Ammon's horn (tissue), 1 donor: ENCODE results near the gene DOK6.

Experiments used
- DNase-seq: peaks from one replicate; pipeline ENCODE4 v3.0.0-alpha.2; 2016; ENCODE audit warnings: low spot score

Gene DOK6

DNA sequence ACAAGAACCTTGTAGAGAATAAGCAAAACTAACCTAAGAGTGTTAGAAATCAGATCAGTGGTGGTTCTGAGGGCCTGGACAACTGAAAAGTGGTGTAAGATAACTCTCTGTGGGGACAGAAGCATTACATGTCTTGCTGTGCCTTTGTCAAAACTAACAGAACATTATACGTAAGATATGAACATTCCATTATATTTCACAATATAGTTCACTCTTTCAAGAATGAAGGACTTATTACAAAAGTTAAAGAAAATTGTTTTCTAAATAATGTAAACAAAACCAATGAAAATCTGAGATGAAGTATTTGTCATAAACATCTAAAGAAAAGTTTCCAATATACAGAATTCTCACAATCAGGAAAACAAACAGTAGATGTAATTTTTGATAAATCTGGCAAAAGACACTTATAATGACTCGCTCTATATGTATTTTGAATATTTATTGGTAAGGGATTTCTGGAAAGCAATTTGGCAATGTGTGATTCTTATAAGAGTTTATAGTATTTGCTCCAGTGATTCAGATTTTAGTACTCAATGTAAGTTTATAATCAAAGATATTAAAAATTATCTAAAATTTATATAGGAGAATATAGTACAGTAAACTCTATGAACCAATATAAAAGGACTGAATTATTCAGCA lies 288.6 kb downstream of the DOK6 start:
- DNase-seq: no peak

DNA sequence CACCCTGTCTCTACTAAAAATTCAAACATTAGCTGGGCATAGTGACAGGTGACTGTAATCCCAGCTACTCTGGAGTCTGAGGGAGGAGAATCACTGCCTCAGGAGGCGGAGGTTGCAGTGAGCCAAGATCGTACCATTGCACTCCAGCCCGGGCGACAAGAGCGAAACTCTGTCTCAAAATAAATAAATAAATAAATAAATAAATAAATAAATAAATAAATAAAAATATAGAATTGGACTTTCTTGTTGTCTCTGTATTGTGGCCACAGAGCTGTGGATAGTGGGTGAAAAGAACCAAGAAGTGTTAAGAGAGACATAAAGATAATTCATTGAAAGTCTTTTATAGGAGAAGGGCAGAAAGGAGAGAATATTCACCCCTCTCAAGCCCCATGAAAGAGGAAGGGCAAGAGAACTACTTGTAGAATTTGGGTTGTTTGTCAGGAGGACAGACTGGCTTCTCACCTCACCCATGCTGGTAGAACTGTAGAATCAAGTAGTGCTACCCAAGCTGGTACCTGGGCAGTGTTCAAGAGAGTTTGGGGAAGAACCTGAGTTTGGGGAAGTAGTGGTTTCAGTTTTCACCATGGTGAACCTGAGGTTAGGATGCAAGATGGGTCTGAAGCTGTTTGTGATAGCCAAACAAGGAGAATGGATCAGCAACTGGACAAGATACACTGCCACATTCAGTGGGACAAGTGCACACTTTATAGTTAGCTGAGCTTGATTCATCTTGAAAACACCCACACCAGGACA lies 290.5 kb downstream of the DOK6 start:
- no peak for DNase-seq

DNA sequence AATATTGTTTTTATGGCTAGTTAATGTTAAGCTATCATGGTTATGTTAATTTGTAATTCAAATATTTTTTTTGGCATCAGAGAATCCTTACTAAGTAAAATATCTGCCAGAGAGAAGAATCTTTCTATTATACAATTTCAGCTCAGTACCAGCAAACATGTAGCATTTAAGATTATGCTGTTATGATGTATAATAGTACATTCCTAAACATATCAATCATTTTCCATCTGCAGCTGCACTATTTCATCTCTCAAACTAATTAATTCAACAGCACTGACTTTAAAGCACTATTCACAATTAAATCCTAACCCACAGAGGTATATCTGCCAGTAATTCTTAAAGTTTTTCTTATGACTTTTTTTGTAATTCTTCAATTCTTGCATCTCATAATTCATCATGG lies 296.4 kb downstream of the DOK6 start:
- DNase-seq: no peak

DNA sequence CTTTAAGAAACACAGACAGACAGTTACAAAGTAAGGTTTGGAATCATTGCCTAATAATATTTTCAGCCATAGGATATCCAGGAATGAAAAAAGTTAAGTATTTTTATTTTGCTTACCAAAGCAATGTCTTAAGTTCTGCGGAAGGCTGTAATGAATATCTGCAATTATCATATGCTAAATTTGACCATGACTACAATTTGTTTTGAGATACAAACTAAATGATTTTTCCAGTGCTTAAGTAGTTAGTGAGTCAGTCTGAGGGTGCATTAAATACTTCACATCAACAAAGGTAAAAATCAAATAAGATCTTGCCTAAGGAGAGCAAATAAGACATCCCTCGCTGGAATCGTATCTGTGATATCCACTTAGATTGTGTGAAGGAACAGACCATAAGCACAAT lies 297.0 kb downstream of the DOK6 start:
- no peak for DNase-seq

DNA sequence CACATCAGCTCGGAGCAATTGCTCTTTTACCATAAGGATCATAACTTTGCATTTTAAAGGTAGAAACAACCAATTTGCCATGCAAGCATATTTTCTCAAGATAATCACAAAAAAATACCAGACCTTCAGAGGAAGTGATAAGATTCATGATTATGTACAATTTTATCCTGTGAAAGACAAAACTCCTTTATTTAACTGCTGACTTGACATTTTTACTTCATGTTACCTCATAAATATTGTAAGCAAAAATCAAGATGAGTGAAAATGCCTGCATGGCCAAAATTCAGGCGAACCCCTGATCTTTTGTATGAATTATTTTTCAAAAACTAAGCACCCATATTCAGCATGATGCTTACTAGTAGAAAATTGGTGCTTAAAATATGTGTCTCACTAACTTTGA lies 300.6 kb downstream of the DOK6 start:
- no peak for DNase-seq

DNA sequence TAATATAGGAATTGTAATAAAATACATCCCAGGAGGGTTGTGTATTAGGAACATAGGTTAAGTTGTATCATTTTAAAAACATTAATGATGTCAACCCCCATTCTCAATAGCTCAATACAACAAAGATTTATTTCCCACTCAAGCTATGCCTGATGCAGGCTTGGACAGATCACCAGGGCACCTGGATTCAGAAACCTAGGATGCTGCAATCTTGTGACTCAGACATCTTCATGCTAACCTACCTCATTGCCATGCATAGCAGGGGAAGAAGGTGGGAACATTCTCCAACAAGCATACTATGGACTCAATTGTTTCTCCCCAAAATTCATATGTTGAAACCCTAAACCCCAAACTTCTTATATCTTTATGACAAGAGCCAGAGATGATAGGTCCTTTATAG lies 302.8 kb downstream of the DOK6 start:
- no peak for DNase-seq

DNA sequence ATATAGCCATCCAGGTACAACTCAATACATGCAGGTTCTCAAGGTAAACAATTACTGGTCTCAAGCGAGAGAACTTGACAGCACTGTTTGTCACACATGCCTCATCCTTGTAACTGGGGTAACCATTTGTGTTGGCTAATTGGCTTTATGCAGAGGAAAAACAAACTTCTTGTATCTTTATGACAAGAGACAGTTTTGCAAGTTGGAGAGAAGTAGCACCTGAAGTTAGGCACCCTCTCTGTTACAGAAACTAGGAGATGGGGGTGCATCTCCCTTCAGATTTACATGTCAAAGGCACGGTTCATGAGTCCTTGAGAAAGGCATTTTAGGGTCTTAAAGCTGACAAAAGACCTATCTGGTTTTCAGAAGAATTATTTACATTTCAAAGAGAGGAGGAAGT lies 305.3 kb downstream of the DOK6 start:
- no peak for DNase-seq

DNA sequence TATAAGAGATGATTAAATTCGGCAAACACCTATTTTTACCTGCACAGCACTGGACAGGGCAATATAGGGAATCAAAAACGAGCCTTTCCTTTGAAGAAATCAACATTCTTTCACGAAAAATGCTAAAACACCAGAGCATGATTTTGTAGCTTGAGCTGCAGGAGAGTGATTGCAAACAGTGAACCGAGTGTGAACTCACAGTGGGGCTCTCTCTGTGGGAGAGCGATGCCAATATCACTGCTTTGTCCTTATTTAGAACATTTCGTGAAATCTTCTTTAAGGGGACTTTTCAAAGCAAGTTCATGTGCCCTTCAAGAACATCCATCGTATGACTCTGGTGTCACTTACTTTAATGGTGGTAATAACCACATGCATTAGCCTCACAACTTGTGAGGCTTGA lies 308.2 kb downstream of the DOK6 start:
- no peak for DNase-seq

DNA sequence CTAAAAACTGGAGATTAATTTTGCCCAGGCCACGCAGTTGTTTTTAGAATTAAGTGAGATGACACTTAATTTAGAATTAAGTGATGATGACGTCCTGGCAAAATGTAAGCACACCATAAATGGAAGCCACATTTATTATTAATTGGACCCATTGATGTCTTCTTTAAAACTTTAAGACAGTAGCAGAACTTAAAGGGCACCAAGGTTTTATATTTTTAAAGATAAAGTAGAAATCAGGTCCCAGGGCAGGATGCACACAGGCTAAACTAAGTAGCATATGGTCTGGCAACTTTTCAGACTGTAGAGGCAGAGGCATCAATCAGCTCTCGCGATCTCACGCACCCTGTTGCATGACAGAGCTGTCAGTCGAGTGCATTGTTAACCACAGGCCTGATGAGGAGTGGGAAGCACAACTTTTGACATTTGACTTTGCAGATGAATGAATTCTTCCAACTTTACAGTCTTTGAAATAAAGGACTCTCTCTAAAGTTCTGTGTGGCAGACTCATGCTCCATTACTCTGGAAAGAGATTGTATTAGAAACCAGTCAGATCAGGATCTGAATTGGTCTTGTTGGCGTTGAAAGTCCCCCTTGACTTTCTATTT lies 314.6 kb downstream of the DOK6 start:
- no peak for DNase-seq

DNA sequence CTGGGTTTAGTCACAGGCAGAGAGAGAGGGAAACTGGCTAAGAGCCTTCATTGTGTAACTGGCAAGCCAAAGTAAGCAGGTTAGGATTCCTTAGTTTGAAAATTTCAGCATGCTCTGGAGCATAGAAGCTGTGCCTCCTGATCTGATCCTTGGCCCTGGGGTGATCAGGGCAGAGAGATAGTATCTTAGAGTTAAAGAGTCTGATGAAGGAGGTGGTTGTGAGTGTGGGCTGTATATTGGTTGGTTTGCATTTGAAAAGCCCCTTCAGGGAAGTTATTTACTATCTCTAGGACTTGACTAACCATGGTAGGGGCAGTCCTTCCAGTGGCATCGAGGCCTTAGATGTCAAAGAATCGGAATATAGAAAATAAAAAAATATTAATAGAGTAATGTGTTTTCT lies 316.9 kb downstream of the DOK6 start:
- DNase-seq: no peak

DNA sequence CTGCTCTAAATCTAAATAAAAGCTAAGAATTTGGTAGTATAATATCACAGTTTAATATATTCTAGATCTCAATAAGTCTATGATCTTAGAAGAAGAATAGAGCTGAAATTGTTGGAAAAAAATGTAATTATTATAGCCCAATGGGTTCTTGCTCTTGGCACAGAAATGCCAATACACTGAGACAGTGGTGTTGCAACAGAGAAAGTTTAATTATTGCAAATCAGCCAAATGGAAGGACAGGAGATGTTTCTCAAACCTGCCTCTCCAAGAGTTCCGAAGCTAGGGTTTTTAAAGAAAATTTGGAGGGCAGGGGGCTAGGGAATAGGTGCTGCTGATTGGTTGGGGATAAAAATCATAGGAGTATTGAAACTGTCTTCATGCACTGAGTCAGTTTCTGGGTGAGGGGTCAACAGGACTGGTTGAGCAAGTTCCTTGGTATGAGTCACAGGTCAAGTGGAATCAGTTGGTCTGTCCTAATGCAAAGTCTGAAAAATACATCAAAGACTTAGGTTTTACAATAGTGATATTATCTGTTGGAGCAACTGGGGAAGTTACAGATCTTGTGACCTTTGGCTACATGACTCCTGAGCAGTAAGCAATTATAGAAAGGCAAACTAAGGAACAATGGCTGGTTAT lies 318.3 kb downstream of the DOK6 start:
- DNase-seq: no peak

DNA sequence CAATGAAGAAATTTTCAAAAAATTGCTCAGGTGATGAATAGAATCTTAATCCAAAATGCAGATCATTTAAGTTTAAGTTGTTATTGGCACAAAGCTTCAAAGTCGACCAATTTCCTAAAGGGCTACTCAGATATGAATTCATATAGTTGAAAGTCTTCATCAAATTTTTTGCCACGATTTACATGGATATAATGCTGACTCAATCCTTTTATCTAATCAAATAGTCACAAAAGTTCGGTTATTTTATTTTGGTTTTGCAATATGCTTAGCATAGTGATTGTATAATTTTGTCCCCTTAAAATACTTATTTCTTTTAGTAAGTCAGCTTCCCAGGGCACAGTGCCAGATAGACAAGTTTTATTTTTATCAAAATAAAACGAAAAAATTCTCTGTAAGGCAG lies 319.7 kb downstream of the DOK6 start:
- no peak for DNase-seq

DNA sequence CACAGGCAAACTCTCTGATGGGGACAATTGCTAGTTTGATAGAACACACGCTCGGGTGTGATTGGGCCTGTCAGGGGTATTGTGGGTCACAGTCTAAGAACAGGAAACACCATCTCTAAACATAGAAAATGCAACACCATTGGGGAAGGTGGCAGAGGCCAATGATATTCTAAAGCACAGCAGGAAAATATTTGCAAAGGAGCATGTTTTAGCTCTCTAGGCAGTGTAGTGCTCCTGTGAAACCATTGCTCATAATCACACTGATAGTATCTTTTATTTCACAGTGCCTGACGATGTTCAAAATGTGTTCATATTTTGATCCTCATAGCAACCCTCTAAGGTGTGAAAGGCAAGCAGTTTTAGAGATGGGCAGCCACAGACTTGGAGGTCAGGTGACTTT lies 322.7 kb downstream of the DOK6 start:
- no peak for DNase-seq

DNA sequence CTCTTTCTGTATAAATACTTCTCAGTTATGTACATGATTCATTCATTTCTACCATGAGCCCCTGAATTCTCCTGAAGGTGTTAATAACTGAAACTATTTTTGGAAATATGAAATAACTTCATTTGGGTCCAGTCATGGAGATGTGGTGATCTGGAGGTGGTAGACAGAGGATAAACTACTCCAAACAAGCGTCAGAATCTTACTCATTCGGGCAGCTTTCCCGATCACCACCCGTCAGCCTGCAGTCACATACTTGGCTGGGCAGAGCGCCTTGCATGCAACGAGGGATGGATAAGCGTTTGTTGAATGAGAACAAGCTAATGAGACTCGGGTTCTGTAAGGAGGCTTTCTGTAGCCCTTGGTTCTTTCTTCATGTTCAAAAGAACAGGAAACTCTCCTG lies 324.3 kb downstream of the DOK6 start:
- no peak for DNase-seq

DNA sequence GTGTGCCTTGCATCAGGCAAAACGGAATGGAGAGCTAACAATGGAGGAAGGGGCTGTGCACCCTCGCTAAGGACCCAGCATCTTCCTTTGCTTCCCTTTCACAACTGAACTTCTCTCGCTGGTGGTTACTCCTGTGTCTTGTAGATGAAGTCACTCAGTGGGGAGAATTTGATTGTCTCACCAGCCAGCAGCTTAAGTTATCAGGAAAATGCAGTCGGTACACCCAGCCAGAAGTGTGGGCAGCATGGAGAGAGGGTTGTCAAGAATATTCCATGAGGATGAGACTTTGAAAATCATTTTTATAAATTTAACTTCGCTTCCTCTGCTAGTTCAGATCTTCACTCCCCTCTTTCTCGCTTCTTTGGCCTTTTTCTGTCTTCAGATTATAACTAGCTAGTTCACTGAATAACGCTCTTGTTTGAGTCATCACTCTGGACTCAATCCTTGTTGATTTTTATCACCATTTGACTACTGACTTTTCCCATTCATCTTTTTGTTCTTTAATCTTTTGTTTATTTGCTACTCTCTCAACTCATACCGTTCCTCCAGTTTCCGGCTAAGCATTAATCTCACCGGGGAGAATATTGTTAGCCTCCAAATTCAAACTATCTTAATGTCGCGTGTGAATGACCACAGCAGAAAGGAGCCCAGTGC lies 325.3 kb downstream of the DOK6 start:
- no peak for DNase-seq

DNA sequence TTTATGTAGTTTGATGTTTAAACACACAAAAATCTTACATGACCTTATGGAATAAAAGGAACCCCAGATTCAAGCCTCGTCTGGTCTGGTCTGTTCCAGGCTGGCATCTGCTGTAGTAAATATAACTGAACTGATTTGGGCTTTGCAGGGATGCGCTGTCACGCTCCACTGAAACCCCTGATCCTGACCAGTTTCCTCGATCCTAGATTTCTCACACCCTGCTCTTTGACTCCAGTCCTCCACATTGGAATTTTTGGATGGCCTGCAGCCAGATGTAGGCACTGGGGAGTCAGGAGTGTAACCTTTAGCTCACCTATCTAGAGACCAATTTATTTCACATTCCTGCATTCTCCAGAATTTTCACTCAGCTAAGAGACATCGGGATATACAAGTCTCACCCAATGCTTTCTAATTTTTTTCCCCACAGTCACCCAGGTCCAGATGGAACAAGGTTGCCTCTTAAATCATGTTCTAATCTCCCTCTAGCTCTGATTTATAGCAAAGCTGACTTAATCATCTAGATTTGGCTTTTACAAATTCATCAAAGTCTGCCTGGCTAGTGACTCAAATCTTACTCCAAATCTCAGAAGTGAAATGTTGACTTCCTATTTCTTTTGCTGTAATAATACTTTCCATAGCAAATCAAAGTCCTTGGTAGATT lies 327.4 kb downstream of the DOK6 start:
- DNase-seq: no peak

DNA sequence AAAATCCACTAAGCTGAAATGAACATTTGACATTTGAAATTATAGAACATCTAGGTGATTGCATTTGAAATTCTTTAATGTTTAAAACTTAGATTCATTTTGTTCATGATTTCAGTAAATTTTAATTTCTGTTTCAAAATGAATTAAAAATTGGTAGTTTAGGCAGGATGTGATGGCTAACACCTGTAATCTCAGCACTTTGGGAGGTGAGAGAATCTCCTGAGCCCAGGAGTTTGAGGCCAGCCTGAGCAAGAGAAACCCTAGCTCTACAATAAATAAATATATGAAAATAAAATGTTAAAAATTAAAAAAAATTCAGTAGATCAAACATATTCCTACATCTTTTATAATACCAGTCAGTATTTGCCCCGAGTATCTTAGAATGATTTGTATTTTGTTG lies 330.0 kb downstream of the DOK6 start:
- no peak for DNase-seq

DNA sequence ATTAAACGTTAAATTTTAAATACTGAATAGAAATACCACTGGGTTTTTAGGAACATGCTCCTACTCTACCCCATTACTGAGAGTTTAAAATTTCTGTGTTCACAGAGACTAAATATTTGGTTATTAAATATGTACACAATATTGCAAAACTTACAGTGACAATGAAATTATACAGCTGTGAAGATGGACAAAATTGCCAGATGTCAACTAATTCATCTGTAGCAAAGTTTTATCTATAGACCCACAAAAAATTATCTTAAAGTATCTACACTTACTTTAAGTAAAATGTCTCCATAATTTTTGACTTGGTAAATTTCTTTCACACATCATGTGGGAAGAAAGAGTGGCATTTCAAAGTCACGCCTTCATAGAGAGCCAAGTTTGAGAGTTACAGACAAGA lies 333.8 kb downstream of the DOK6 start:
- no peak for DNase-seq

DNA sequence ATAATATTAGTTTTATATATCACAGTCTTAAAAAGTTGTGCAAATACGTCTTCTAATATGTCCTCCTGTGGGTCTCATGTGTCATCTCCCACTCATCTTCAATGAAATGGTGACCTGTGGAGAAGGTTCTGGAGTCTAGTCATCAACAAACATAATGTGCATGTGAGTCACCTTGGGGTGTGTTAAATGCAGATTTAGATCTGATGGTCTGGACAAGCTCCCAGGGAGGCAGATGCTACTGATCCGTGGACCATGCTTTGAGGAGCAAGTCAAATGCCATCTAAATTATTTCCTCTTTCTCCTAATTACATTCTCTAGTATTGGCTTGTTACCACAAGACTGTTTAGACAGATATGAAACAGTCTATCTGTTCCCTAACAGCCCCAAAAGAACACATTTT lies 336.0 kb downstream of the DOK6 start:
- DNase-seq: no peak

DNA sequence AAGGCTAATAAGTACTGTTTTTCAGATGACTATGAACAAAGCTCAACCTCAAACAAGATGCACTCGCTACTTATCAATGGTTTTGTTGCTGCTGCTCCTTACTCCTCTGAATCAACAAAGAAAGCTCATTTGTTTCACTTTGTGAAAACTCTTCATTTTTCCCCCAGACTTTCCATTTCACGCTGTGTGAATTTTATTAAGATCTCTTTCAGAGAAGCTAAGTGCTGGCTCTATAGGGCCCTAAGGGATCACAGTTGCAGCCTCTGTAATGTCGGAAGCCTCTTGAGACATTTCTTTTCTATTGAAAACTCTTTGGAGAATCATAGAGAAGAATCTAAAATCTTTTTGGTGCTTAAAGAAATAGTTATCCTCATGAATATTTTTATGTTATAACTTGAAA lies 337.2 kb downstream of the DOK6 start:
- DNase-seq: no peak

DNA sequence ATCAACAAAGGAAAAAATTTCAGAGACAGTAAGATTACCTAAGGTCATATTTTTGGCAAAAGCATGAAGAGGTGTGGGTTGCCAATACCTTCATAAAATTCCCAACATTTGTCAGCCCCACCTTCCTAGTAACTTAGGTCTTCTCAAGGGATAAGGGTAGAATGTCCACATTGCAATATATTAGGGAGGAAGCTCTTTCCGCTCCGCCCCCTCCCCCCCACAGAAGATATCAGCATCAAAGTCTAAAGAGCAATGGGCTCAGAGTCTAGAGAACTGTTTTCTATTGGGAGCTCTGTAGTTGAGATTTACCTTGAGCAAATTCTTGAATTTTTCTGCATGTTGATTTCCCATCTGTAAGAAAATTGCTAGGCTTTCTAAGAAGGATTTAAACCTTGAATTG lies 346.7 kb downstream of the DOK6 start:
- no peak for DNase-seq

DNA sequence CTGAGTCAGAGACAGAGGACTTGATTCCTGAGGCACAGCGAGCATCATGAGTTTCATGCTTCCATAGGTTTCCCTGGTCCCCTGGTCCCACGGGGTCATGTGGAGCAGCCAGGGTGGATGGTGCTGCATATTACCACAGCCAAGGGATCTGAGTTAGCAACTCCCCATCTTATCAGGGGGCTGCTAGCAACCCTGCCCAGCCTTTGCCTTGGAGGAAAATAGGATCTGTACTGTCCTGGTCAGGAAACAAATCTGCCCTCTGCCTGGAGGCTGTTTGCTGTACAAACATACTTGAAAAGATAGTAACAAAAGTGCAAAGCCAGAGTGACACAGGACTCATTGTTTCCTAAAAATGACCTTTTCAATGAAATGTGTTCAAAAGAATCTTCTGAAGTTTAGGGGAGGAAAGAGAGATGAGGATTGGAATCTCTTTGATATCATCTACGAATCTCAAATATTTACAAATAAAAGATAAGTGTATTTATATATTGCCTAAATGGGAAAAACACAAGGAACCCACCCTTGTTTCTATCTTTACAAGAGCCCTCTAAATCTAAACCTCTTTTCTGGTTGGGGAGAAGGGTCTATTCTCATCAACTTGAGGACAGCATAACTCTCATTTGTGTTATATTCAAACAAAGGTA lies 352.2 kb downstream of the DOK6 start:
- DNase-seq: no peak
